Mucosa of descending colon (tissue), 3 donors: ENCODE data around the gene SLC24A4. TPM values are rescaled to one million over a fixed set of nuclear protein-coding genes. Genes with fewer than 3 reads are reported as not detected.

Experiments used
- ATAC-seq: fragments of 200-7000 bp; cut with Tn5 transposase; one replicate; pipeline ENCODE4 v1.9.1; 2020; ENCODE audit warnings: mild to moderate bottlenecking, moderate library complexity
- DNase-seq, 3 donors: peaks; one replicate each; pipeline ENCODE4 v3.0.0-alpha.2; 2020
- H3K36me3 ChIP-seq: fragments of 200-600 bp; one replicate; pipeline ENCODE4 v1.8.0; 2021; ENCODE audit warnings: low read depth, mild to moderate bottlenecking
- H3K4me1 ChIP-seq: fragments of 200-600 bp; one replicate; pipeline ENCODE4 v1.8.0; 2021; ENCODE audit warnings: low read depth, mild to moderate bottlenecking
- H3K4me3 ChIP-seq: fragments of 200-600 bp; one replicate; pipeline ENCODE4 v1.8.0; 2021; ENCODE audit warnings: mild to moderate bottlenecking
- H3K9me3 ChIP-seq: fragments of 200-600 bp; one replicate; pipeline ENCODE4 v1.8.0; 2021; ENCODE audit warnings: mild to moderate bottlenecking
- intact Hi-C, 2 donors: fragments of 100-400 bp; cut with DNase I in 1 of 2; cut with micrococcal nuclease in 1 of 2; formaldehyde crosslinking; loops; one replicate each; pipeline versions ENCODE4 v1.11.0 to v1.11.1; 2022; cut with DNase I, micrococcal nuclease
- total RNA-seq, 3 donors: library from RNA; stranded (reverse); fragmentation: NEBNext Ultra II Directional in 2 of 3; extraction: Animal tissue kit (Norgen Biotek cat#: 25700) in 2 of 3; gene quantifications; one replicate each; pipeline versions ENCODE4 v1.2.1 to v1.2.4, GENCODE V29; 2021 to 2023
- TF ChIP-seq, protein P1 (sequence below): fragments of 200-600 bp; IDR thresholded peaks from one replicate; pipeline ENCODE4 v1.8.0; 2022; ENCODE audit warnings: antibody characterized with exemption, mild to moderate bottlenecking
- donor health status: DM: no; HTN: no; CAD: no; lungs with moderate emphysema.
- donor health status: DM: no; HTN: no; CAD: no.
- donor health status: DM: no; HTN: yes; CAD: no.

SLC24A4 gene
- total RNA-seq, 3 donors from 2014 or later: 0.14 to 0.63 (median 0.27) TPM

DNA sequence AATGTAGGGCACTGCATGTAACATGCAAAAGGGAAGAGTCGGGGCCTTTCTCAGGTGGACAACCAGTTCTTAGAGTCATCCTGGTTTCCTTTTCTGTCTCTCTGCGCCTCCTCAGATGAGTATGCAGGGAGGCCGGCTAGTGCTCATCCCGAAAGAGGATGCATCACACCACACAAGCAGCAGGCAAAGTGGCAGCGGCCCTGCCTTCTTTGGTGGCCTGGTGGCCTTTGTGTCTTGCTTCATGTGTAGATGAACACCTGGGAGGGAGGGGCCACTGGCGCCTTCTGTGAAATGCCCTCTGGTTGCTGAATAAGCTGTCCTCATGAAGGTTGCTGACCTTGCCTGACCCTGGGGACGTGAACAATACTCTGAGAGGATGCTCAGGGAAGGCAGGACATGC is 18.0 kb downstream of the SLC24A4 start:
- TF ChIP-seq, protein P1, sequence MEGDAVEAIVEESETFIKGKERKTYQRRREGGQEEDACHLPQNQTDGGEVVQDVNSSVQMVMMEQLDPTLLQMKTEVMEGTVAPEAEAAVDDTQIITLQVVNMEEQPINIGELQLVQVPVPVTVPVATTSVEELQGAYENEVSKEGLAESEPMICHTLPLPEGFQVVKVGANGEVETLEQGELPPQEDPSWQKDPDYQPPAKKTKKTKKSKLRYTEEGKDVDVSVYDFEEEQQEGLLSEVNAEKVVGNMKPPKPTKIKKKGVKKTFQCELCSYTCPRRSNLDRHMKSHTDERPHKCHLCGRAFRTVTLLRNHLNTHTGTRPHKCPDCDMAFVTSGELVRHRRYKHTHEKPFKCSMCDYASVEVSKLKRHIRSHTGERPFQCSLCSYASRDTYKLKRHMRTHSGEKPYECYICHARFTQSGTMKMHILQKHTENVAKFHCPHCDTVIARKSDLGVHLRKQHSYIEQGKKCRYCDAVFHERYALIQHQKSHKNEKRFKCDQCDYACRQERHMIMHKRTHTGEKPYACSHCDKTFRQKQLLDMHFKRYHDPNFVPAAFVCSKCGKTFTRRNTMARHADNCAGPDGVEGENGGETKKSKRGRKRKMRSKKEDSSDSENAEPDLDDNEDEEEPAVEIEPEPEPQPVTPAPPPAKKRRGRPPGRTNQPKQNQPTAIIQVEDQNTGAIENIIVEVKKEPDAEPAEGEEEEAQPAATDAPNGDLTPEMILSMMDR: no peak
- H3K36me3 ChIP-seq: no peaks in the 10 kb centered on the region
- intact Hi-C loops: no loop called here
- DNase-seq (no peak), ATAC-seq (no peak)
- no peak overlapping the region for H3K4me3 ChIP-seq
- H3K4me1 ChIP-seq: no peaks in the 10 kb centered on the region
- no peaks in the 10 kb centered on the region for H3K9me3 ChIP-seq

GRCh38 chr14:92341791-92342190 is 18.8 kb downstream of the SLC24A4 start:
- no peaks in the 10 kb centered on the region for H3K36me3 ChIP-seq
- ATAC-seq (no peak), DNase-seq (no peak)
- intact Hi-C loops: no loop called here
- no peaks in the 10 kb centered on the region for H3K4me1 ChIP-seq
- H3K4me3 ChIP-seq: no peak overlapping the region
- no peaks in the 10 kb centered on the region for H3K9me3 ChIP-seq
- TF ChIP-seq, protein P1: no peak

- peak in 1 of 3 donors; percentile 82 for DNase-seq
- H3K36me3 ChIP-seq: no peaks in the 10 kb centered on the region
- intact Hi-C loops: no loop called here
- peaks cover 6% of the 10 kb centered on the region for H3K4me1 ChIP-seq
- TF ChIP-seq, protein P1: no peak
- peak; percentile 90 for ATAC-seq
- H3K4me3 ChIP-seq: no peak overlapping the region
- H3K9me3 ChIP-seq: no peaks in the 10 kb centered on the region
Measured at GRCh38 chr14:92348154-92348553, 25.2 kb downstream of the SLC24A4 start.

DNA sequence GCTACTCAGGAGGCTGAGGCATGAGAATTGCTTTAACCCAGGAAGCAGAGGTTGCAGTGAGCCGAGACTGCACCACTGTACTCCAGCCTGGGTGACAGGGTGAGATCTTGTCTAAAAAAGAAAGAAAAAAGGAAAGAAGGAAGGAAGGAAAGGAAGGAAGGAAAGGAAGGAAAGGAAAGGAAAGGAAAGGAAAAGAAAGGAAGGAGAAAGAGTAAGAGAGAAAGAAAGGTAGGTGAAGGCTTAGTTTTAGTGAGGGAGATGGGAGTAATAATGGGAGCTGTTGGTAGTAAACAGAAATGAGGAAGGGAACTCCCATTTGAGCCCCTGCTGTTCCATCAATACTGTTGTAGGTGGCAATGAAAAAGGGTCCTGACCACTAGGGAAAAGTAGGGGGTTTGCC is 28.8 kb downstream of the SLC24A4 start:
- no peak overlapping the region for H3K4me3 ChIP-seq
- intact Hi-C loops: no loop called here
- no peaks in the 10 kb centered on the region for H3K9me3 ChIP-seq
- H3K4me1 ChIP-seq: peaks cover 6% of the 10 kb centered on the region
- DNase-seq: no peak
- no peak for ATAC-seq
- no peaks in the 10 kb centered on the region for H3K36me3 ChIP-seq
- TF ChIP-seq, protein P1: no peak

- DNase-seq (peak in 1 of 3 donors; percentile 22), ATAC-seq (no peak)
- intact Hi-C loops: no loop called here
- TF ChIP-seq, protein P1: no peak
- H3K4me3 ChIP-seq: no peak overlapping the region
- no peaks in the 10 kb centered on the region for H3K36me3 ChIP-seq
- H3K9me3 ChIP-seq: no peaks in the 10 kb centered on the region
- H3K4me1 ChIP-seq: peaks cover 6% of the 10 kb centered on the region
Measured at GRCh38 chr14:92352158-92352985, 29.4 kb downstream of the SLC24A4 start.
